CD14-positive monocyte (primary cell): ENCODE results near the gene CCT7. TPM values are rescaled to one million over a fixed set of nuclear protein-coding genes. Genes with fewer than 3 reads are reported as not detected.

Experiments
- DNase-seq, 3 donors: peaks; one replicate each; pipeline ENCODE4 v3.0.0-alpha.2; 2011 to 2022
- H2AFZ ChIP-seq: 2 replicates; pipeline ENCODE4 v1.6.0; 2012; ENCODE audit warnings: mild to moderate bottlenecking, low read depth, low read length, inconsistent platforms; ENCODE audit not compliant: insufficient read depth, poor library complexity, severe bottlenecking
- H3K27ac ChIP-seq, 2 donors: 1 replicate in 1 of 2; 2 replicates in 1 of 2; pipeline ENCODE4 v1.5.1; 2012 to 2013; ENCODE audit warnings: low read length in 2 of 2, control low read depth in 1 of 2, inconsistent platforms in 1 of 2, low read depth in 1 of 2, mild to moderate bottlenecking in 1 of 2
- H3K27me3 ChIP-seq, 2 donors: one replicate each; pipeline versions ENCODE4 v1.6.0 to v1.6.1; 2011 to 2013; ENCODE audit warnings: low read length in 2 of 2; ENCODE audit not compliant: control insufficient read depth in 2 of 2, insufficient read depth in 2 of 2
- H3K36me3 ChIP-seq, 2 donors: replicated peaks in 1 of 2; 1 replicate in 1 of 2; 2 replicates in 1 of 2; pipeline versions ENCODE4 v1.5.1 to v1.6.1; 2012 to 2013; ENCODE audit warnings: low read length in 2 of 2, control low read depth in 1 of 2, inconsistent platforms in 1 of 2, mild to moderate bottlenecking in 1 of 2; ENCODE audit not compliant: insufficient read depth in 2 of 2, control insufficient read depth in 1 of 2
- H3K4me1 ChIP-seq, 2 donors: 1 replicate in 1 of 2; 2 replicates in 1 of 2; pipeline versions ENCODE4 v1.5.1 to v1.6.1; 2012 to 2013; ENCODE audit warnings: low read length in 2 of 2, control low read depth in 1 of 2, inconsistent platforms in 1 of 2, mild to moderate bottlenecking in 1 of 2, moderate library complexity in 1 of 2; ENCODE audit not compliant: insufficient read depth in 2 of 2, control insufficient read depth in 1 of 2
- H3K4me2 ChIP-seq: replicated peaks from 2 replicates; pipeline ENCODE3; 2012; ENCODE audit warnings: low read length, moderate library complexity, mild to moderate bottlenecking; ENCODE audit not compliant: poor library complexity, severe bottlenecking; ENCODE audit errors: extremely low read depth
- H3K4me3 ChIP-seq, 3 experiments: fragments of 200-600 bp in 1 of 3; sonication (generic) in 1 of 3; replicated peaks in 1 of 3; 1 replicate in 2 of 3; 2 replicates in 1 of 3; pipeline ENCODE4 v1.5.1; 2011 to 2013; ENCODE audit warnings: low read length in 3 of 3, mild to moderate bottlenecking in 3 of 3, control low read depth in 2 of 3, low read depth in 2 of 3, inconsistent platforms in 1 of 3, moderate library complexity in 1 of 3
- H3K79me2 ChIP-seq: 2 replicates; pipeline ENCODE4 v1.6.0; 2012; ENCODE audit warnings: mild to moderate bottlenecking, control low read depth, inconsistent platforms, low read length, moderate library complexity; ENCODE audit not compliant: insufficient read depth
- H3K9ac ChIP-seq: 2 replicates; pipeline ENCODE4 v1.6.0; 2017; ENCODE audit warnings: low read length, mild to moderate bottlenecking; ENCODE audit not compliant: insufficient read depth, poor library complexity, severe bottlenecking
- H3K9me3 ChIP-seq, 2 donors: replicated peaks in 1 of 2; 1 replicate in 1 of 2; 2 replicates in 1 of 2; pipeline versions ENCODE4 v1.5.1 to v1.6.1; 2012 to 2013; ENCODE audit warnings: low read length in 2 of 2, control low read depth in 1 of 2; ENCODE audit not compliant: control insufficient read depth in 1 of 2, insufficient read depth in 1 of 2
- H4K20me1 ChIP-seq: 2 replicates; pipeline ENCODE4 v1.6.0; 2012; ENCODE audit warnings: mild to moderate bottlenecking, low read length, control low read depth, moderate library complexity; ENCODE audit not compliant: insufficient read depth
- H3K27ac Mint-ChIP-seq, 7 donors: one replicate each; pipeline ENCODE4 v1.8.0; 2020; ENCODE audit warnings: mild to moderate bottlenecking in 7 of 7, mixed read lengths in 7 of 7, moderate library complexity in 6 of 7, inconsistent platforms in 2 of 7
- H3K27me3 Mint-ChIP-seq, 3 donors: one replicate each; pipeline ENCODE4 v1.8.0; 2021 to 2022; ENCODE audit warnings: low read depth in 3 of 3, mild to moderate bottlenecking in 3 of 3, mixed read lengths in 3 of 3, moderate library complexity in 3 of 3, inconsistent platforms in 1 of 3
- H3K36me3 Mint-ChIP-seq, 2 donors: one replicate each; pipeline ENCODE4 v1.8.0; 2020; ENCODE audit warnings: mixed read lengths in 2 of 2, inconsistent platforms in 1 of 2, mild to moderate bottlenecking in 1 of 2
- H3K4me1 Mint-ChIP-seq: one replicate; pipeline ENCODE4 v1.8.0; 2020; ENCODE audit warnings: mild to moderate bottlenecking, mixed read lengths
- H3K4me3 Mint-ChIP-seq, 2 donors: one replicate each; pipeline ENCODE4 v1.8.0; 2020; ENCODE audit warnings: mild to moderate bottlenecking in 2 of 2, mixed read lengths in 2 of 2, moderate library complexity in 1 of 2
- H3K9me3 Mint-ChIP-seq, 7 donors: one replicate each; pipeline ENCODE4 v1.8.0; 2020 to 2022; ENCODE audit warnings: mixed read lengths in 7 of 7, mild to moderate bottlenecking in 6 of 7, moderate library complexity in 6 of 7, inconsistent platforms in 2 of 7
- CTCF ChIP-seq: fragments of 200-600 bp; IDR thresholded peaks from one replicate; pipeline ENCODE4 v1.8.0; 2022; ENCODE audit warnings: antibody characterized with exemption, mild to moderate bottlenecking
- WGBS: methylation state at CpG from one replicate; pipeline ENCODE4 v1.1.5; 2013; ENCODE audit warnings: missing lambda C conversion rate; ENCODE audit not compliant: insufficient coverage; 5-methylcytosine and 5-hydroxymethylcytosine counted together
- intact Hi-C, 2 donors: fragments of 100-400 bp; cut with micrococcal nuclease; formaldehyde crosslinking; loops; one replicate each; pipeline versions ENCODE4 v1.15.0 to v1.15.1; 2023
- polyA plus RNA-seq, 3 donors: library from polyadenylated mRNA; depleted of rRNA in 1 of 3; unstranded in 2 of 3; stranded (reverse) in 1 of 3; fragments of 300-500 nt in 2 of 3; fragments of >200 nt in 1 of 3; fragmentation: Illumina TruSeq in 2 of 3; gene quantifications; 1 replicate in 2 of 3; 2 replicates in 1 of 3; pipeline ENCODE4 v1.2.3, GENCODE V29; 2012 to 2021

The CCT7 gene
- polyA plus RNA-seq, 3 donors: 56.8 to 151 (median 134) TPM

DNA sequence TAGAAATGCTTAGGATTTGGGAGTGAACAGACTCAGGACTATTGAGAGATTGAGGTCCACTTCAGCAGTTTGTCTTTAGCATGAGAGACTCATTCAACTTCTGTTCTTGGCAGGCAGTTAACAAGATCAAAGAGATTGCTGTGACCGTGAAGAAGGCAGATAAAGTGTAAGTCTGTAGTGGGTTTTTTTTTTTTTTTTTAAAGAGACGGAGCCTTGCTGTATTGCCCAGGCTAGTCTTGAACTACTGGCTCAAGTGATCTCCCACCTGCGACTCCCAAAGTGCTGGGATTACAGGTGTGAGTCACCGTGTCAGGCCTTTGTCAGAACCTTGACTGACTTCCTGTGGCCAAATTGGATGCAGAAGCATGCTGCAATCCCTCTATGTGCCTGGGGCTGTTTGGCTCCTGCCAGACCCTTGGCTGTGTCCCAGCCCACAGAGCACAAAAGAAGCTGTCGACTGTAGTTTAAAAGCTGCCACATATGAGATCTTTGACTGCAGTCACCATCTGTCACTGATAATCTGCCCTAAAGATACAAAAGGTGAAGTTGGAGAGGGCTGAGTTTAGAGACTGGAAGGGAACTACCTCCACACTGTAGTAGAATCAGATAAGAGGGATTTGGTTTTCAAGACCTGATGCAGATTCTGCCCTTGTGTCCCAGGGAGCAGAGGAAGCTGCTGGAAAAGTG is 9.9 kb downstream of the CCT7 start:
- Histone ChIP-seq H3K79me2 (peaks cover 20% of the 10 kb centered on the region), H3K9me3 (no peaks in the 10 kb centered on the region), H4K20me1 (peaks cover 51% of the 10 kb centered on the region), H3K4me3 (no peak overlapping the region), H3K27me3 (no peaks in the 10 kb centered on the region), H3K36me3 (peaks cover 88 to 100% of the 10 kb centered on the region in 2 donors), H3K4me1 (no peaks in the 10 kb centered on the region), H3K27ac (no peak overlapping the region), H3K9ac (no peak overlapping the region), H2AFZ (no peak overlapping the region), H3K4me2 (no peak overlapping the region)
- Mint-ChIP-seq H3K27ac (no peak overlapping the region), H3K4me3 (no peak overlapping the region), H3K27me3 (no peaks in the 10 kb centered on the region), H3K36me3 (peaks cover 76 to 84% of the 10 kb centered on the region in 2 donors), H3K4me1 (no peaks in the 10 kb centered on the region), H3K9me3 (no peaks in the 10 kb centered on the region)
- DNase-seq: no peak
- no peak for TF ChIP-seq CTCF
- intact Hi-C loops: no loop called here
- 88% methylated on average over 4 of the region's 5 CpGs for WGBS

DNA sequence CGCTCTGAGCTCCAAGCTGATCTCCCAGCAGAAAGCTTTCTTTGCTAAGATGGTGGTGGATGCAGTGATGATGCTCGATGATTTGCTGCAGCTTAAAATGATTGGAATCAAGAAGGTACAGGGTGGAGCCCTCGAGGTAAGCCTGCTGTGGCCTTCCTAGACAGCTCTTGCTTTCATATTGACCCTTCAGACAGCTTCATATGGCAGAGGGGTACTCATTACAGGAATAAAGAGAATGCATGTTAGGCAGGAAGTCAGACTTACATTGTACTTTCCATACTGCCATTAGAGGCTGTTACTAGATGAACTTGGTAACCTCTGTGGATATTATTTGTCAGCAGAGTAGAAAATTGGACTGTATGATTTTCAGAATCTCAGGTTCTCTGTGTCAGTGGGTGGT is 10.5 kb downstream of the CCT7 start:
- H3K4me1 ChIP-seq: no peaks in the 10 kb centered on the region
- H3K36me3 ChIP-seq: peaks cover 88 to 100% of the 10 kb centered on the region in 2 donors
- H3K9me3 ChIP-seq: no peaks in the 10 kb centered on the region
- DNase-seq: no peak
- H3K27ac Mint-ChIP-seq: no peak overlapping the region
- WGBS: 100% methylated on average over 2 of the region's 3 CpGs
- H3K27me3 ChIP-seq: no peaks in the 10 kb centered on the region
- no peak for TF ChIP-seq CTCF
- H2AFZ ChIP-seq: no peak overlapping the region
- H3K9ac ChIP-seq: no peak overlapping the region
- intact Hi-C loops: no loop called here
- H3K9me3 Mint-ChIP-seq: no peaks in the 10 kb centered on the region
- H3K27me3 Mint-ChIP-seq: no peaks in the 10 kb centered on the region
- H3K79me2 ChIP-seq: peaks cover 14% of the 10 kb centered on the region
- peaks cover 46% of the 10 kb centered on the region for H4K20me1 ChIP-seq
- no peak overlapping the region for H3K4me3 Mint-ChIP-seq
- peaks cover 78 to 90% of the 10 kb centered on the region in 2 donors for H3K36me3 Mint-ChIP-seq
- no peak overlapping the region for H3K4me3 ChIP-seq
- no peak overlapping the region for H3K27ac ChIP-seq
- H3K4me2 ChIP-seq: no peak overlapping the region
- H3K4me1 Mint-ChIP-seq: no peaks in the 10 kb centered on the region
